Activated T-cell treated with anti-CD3 and anti-CD28 coated beads, Interleukin-2, amount 50 U/mL, for 72 hours (primary cell): ENCODE results near the gene ANP32A. TPM values are rescaled to one million over a fixed set of nuclear protein-coding genes. Genes with fewer than 3 reads are reported as not detected.
"Not testable (repeated sequence)": the region's sequence is repeated elsewhere in the genome, so short reads cannot be mapped to it uniquely, and the experiment has no call there.

Experiments
- ATAC-seq, 2 donors: fragments of 150-1000 bp; cut with Tn5 transposase; replicated peaks in 1 of 2; 2 replicates each; pipeline ENCODE4 v1.10.0; 2021; ENCODE audit warnings: moderate library complexity in 2 of 2, mild to moderate bottlenecking in 1 of 2
- DNase-seq, 2 donors: peaks; one replicate each; pipeline ENCODE4 v3.0.0; 2021 to 2022; ENCODE audit warnings: mixed read lengths in 1 of 2
- H3K27ac Mint-ChIP-seq: one replicate; pipeline ENCODE4 v1.8.0; 2022; ENCODE audit warnings: mild to moderate bottlenecking, moderate library complexity, mixed read lengths
- H3K27me3 Mint-ChIP-seq: one replicate; pipeline ENCODE4 v1.8.0; 2022; ENCODE audit warnings: low read depth, mixed read lengths
- H3K36me3 Mint-ChIP-seq, 2 donors: one replicate each; pipeline ENCODE4 v1.8.0; 2022; ENCODE audit warnings: mixed read lengths in 2 of 2, mild to moderate bottlenecking in 1 of 2; ENCODE audit not compliant: insufficient read depth in 2 of 2
- H3K4me1 Mint-ChIP-seq: one replicate; pipeline ENCODE4 v1.8.0; 2022; ENCODE audit warnings: low read depth, mixed read lengths
- H3K4me3 Mint-ChIP-seq, 2 donors: one replicate each; pipeline ENCODE4 v1.8.0; 2022; ENCODE audit warnings: mild to moderate bottlenecking in 2 of 2, mixed read lengths in 2 of 2, moderate library complexity in 2 of 2
- H3K9me3 Mint-ChIP-seq, 2 donors: one replicate each; pipeline ENCODE4 v1.8.0; 2022; ENCODE audit warnings: mixed read lengths in 2 of 2
- total RNA-seq, 2 donors: library from RNA; stranded (reverse); gene quantifications; one replicate each; pipeline ENCODE4 v1.2.3, GENCODE V29; 2022

Gene ANP32A
- total RNA-seq, 2 donors from 2014 or later: 200 to 204 TPM

DNA sequence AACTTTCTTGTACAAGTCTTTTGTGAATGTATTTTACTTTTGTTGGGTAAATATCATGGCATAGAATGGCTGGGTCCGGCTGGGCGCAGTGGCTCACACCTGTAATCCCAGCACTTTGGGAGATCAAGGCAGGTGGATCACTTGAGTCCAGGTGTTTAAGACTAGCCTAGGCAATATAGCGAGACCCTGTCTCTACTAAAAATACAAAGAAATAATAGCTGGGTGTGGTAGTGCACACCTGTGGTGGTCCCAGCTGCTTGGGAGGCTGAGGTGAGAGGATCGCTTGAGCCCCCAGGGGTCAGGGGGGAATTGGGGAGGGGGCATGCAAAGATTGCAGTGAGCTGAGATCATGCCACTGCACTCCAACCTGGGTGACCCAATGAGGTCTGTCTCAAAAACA lies 52.9 kb downstream of the ANP32A start:
- H3K9me3 Mint-ChIP-seq: no peaks in the 10 kb centered on the region
- H3K27ac Mint-ChIP-seq: no peak overlapping the region

DNA sequence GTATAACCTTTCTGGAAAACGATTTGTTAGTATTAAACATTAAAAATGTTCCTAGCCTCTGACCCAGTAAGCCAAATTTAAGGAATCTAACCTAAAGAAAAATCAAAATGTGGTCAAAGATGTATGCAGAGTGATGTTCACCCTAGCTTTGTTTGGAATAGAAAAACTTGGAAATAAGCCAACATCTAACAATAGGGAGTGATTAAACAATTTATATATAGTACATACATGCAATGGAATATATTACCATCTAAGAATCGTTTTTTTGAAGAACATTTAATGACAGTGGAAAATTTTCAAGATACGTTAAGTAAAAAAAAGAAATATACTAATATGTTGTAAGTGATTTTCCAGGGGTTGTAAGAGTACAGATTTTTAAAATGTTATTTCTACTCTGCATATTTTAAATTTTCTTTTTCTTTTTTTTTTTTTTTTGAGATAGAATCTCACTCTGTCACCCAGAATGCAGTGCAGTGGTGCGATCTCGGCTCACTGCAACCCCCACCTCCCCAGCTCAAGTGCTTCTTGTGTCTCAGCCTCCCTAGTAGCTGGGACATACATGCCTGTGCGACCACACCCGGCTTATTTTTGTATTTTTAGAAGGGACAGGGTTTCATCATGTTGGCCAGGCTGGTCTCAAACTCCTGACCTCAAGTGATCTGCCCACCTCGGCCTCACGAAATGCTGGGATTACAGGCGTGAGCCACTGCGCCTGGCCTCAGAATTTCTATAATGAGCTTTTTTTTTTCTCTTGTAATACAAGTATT lies 54.9 kb downstream of the ANP32A start:
- DNase-seq: no peak
- Mint-ChIP-seq H3K27me3 (peaks cover 13% of the 10 kb centered on the region), H3K4me1 (peaks cover 9% of the 10 kb centered on the region), H3K27ac (no peak overlapping the region), H3K9me3 (no peaks in the 10 kb centered on the region), H3K36me3 (no peaks in the 10 kb centered on the region), H3K4me3 (no peak overlapping the region)
- no peak for ATAC-seq

More for the DNA sequence above, 52.9 kb downstream of the ANP32A start:
- peaks cover 9% of the 10 kb centered on the region for H3K4me1 Mint-ChIP-seq
- DNase-seq: no peak
- H3K27me3 Mint-ChIP-seq: peaks cover 12% of the 10 kb centered on the region
- H3K36me3 Mint-ChIP-seq: no peaks in the 10 kb centered on the region
- ATAC-seq: no peak
- no peak overlapping the region for H3K4me3 Mint-ChIP-seq

GRCh38 chr15:68764090-68764489 lies 56.6 kb downstream of the ANP32A start:
- no peaks in the 10 kb centered on the region for H3K9me3 Mint-ChIP-seq
- H3K4me1 Mint-ChIP-seq: peaks cover 9% of the 10 kb centered on the region
- DNase-seq (no peak), ATAC-seq (no peak)
- H3K36me3 Mint-ChIP-seq: no peaks in the 10 kb centered on the region
- H3K4me3 Mint-ChIP-seq: no peak overlapping the region
- H3K27me3 Mint-ChIP-seq: peaks cover 13% of the 10 kb centered on the region
- no peak overlapping the region for H3K27ac Mint-ChIP-seq

DNA sequence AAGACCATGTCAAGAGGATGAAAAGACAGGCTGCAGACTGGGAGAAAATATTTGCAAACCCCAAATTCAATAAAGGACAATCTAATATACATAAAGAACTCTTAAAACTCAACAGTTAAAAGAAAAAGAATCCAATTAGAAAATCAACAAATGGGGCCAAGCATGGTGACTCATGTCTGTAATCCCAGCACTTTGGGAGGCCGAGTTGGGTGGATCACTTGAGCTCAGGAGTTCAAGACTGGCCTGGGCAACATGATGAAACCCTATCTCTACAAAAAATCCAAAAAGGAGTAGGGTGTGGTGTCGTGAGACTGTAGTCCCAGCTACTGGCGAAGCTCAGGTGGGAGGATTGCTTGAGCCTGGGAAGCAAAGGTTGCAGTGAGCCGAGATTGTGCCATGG lies 57.6 kb downstream of the ANP32A start:
- ATAC-seq (no peak), DNase-seq (no peak)
- no peak overlapping the region for H3K27ac Mint-ChIP-seq
- H3K4me1 Mint-ChIP-seq: peaks cover 2% of the 10 kb centered on the region
- no peak overlapping the region for H3K4me3 Mint-ChIP-seq
- H3K27me3 Mint-ChIP-seq: peaks cover 13% of the 10 kb centered on the region
- H3K9me3 Mint-ChIP-seq: no peaks in the 10 kb centered on the region
- H3K36me3 Mint-ChIP-seq: no peaks in the 10 kb centered on the region

GRCh38 chr15:68759982-68760579 lies 60.6 kb downstream of the ANP32A start:
- not testable (repeated sequence) for H3K4me1 Mint-ChIP-seq, H3K9me3 Mint-ChIP-seq, H3K27ac Mint-ChIP-seq, ATAC-seq, H3K4me3 Mint-ChIP-seq, H3K36me3 Mint-ChIP-seq, DNase-seq
- H3K27me3 Mint-ChIP-seq: peaks cover 10% of the 10 kb centered on the region

GRCh38 chr15:68755731-68756130 lies 65.0 kb downstream of the ANP32A start:
- H3K9me3 Mint-ChIP-seq: no peaks in the 10 kb centered on the region
- no peak overlapping the region for H3K27ac Mint-ChIP-seq
- H3K36me3 Mint-ChIP-seq: no peaks in the 10 kb centered on the region
- H3K27me3 Mint-ChIP-seq: no peaks in the 10 kb centered on the region
- no peak for ATAC-seq
- peaks cover 7% of the 10 kb centered on the region for H3K4me1 Mint-ChIP-seq
- no peak overlapping the region for H3K4me3 Mint-ChIP-seq
- DNase-seq: no peak

GRCh38 chr15:68751622-68752021 lies 69.1 kb downstream of the ANP32A start:
- H3K27me3 Mint-ChIP-seq: no peaks in the 10 kb centered on the region
- no peak for ATAC-seq
- H3K4me1 Mint-ChIP-seq: peaks cover 7% of the 10 kb centered on the region
- no peaks in the 10 kb centered on the region for H3K36me3 Mint-ChIP-seq
- H3K27ac Mint-ChIP-seq: no peak overlapping the region
- no peak overlapping the region for H3K4me3 Mint-ChIP-seq
- DNase-seq: no peak
- H3K9me3 Mint-ChIP-seq: no peaks in the 10 kb centered on the region

- H3K27me3 Mint-ChIP-seq: no peaks in the 10 kb centered on the region
- no peak for DNase-seq
- H3K4me3 Mint-ChIP-seq: no peak overlapping the region
- ATAC-seq: no peak
- no peak overlapping the region for H3K27ac Mint-ChIP-seq
- no peaks in the 10 kb centered on the region for H3K36me3 Mint-ChIP-seq
- H3K4me1 Mint-ChIP-seq: peaks cover 3% of the 10 kb centered on the region
- H3K9me3 Mint-ChIP-seq: no peaks in the 10 kb centered on the region
Measured at GRCh38 chr15:68749793-68750192, 70.9 kb downstream of the ANP32A start.

DNA sequence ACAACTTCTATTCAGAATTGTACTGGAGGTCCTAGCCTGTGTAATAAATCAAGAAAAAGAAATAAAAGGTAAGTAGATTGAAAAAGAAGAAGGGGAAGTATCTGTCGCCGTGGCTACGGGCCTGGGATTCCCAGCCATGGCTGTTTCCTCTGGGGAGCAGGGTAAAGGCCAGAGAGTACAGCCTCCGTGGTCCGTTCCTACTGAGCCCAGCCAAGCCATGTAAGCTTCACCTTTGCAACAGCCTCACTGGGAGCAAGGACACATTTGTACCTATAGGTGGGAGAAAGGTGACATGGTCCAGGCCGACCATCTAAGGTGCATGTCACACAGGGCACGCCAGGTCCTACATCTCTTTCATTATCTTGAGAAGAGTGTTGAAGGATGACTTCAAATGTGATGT lies 71.3 kb downstream of the ANP32A start:
- Mint-ChIP-seq H3K36me3 (no peaks in the 10 kb centered on the region), H3K27ac (no peak overlapping the region), H3K9me3 (no peaks in the 10 kb centered on the region), H3K27me3 (no peaks in the 10 kb centered on the region), H3K4me3 (no peak overlapping the region), H3K4me1 (no peaks in the 10 kb centered on the region)
- DNase-seq (no peak), ATAC-seq (no peak)

GRCh38 chr15:68743256-68743655 lies 77.4 kb downstream of the ANP32A start:
- Mint-ChIP-seq H3K27ac (no peak overlapping the region), H3K27me3 (no peaks in the 10 kb centered on the region), H3K9me3 (no peaks in the 10 kb centered on the region), H3K4me3 (no peak overlapping the region), H3K4me1 (no peaks in the 10 kb centered on the region), H3K36me3 (no peaks in the 10 kb centered on the region)
- DNase-seq (no peak), ATAC-seq (no peak)

DNA sequence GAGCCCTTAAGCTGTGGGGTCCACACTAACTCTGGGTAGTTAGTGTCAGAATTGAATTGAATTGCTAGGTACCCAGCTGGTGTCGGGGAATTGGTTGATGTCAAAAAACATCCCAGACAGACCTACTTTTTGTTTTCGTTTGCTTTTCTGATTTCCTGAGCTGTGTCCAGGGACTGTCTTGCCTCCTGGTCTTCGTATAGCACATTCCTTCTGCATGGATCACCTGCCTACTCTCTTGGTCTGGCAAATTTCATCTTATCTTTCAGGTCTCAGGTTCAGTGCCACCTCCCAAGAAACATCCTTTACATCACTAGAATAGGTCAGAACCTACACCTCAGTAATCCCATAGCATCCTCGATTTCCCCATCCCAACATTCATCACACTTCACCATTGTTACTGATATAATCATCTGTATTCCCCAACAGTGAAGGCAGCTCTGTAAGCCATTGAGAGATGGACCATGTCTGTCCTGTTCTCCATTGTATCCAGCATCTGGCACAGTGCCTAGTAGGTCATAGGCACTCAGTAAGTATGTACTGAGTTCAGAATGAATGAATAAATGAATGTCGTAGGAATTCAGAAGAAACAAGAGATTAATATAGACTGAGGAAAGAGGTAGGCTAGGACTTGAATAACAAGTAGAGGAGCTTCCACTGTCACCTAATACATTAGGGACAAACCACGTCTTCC lies 81.2 kb downstream of the ANP32A start:
- no peak for ATAC-seq
- Mint-ChIP-seq H3K27me3 (no peaks in the 10 kb centered on the region), H3K4me1 (no peaks in the 10 kb centered on the region), H3K36me3 (no peaks in the 10 kb centered on the region), H3K9me3 (peaks cover 0 to 3% of the 10 kb centered on the region in 2 donors), H3K27ac (no peak overlapping the region), H3K4me3 (no peak overlapping the region)
- DNase-seq: no peak

DNA sequence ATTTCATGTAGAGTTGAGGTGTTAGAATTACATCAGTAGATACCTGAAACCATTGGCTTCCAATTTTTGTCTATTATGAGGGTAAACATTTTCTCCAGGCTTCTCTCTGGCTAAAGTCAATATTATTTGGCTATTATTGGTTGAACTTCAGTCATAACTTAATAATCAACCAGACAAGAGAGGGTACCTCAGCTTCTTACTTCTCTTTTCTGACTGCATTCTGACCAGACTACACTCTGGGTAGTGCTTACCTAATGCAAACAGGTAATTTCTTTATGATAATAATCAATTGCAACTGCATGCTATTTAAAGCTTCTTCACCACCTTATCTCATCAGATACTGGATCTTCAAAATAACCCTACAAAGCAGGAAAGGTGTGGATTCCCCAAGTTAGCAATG lies 85.1 kb downstream of the ANP32A start:
- H3K27me3 Mint-ChIP-seq: no peaks in the 10 kb centered on the region
- ATAC-seq: no peak
- peaks cover 0 to 3% of the 10 kb centered on the region in 2 donors for H3K9me3 Mint-ChIP-seq
- DNase-seq: no peak
- no peak overlapping the region for H3K27ac Mint-ChIP-seq
- H3K4me3 Mint-ChIP-seq: no peak overlapping the region
- H3K4me1 Mint-ChIP-seq: peaks cover 5% of the 10 kb centered on the region
- H3K36me3 Mint-ChIP-seq: no peaks in the 10 kb centered on the region

- H3K27ac Mint-ChIP-seq: no peak overlapping the region
Measured at GRCh38 chr15:68734881-68735280, 85.8 kb downstream of the ANP32A start.

More at GRCh38 chr15:68734881-68735280, 85.8 kb downstream of the ANP32A start:
- DNase-seq (no peak), ATAC-seq (no peak)
- peaks cover 5% of the 10 kb centered on the region for H3K4me1 Mint-ChIP-seq
- H3K36me3 Mint-ChIP-seq: no peaks in the 10 kb centered on the region
- H3K4me3 Mint-ChIP-seq: no peak overlapping the region
- peaks cover 0 to 3% of the 10 kb centered on the region in 2 donors for H3K9me3 Mint-ChIP-seq
- no peaks in the 10 kb centered on the region for H3K27me3 Mint-ChIP-seq
